Left lobe of liver (tissue), 2 donors: ENCODE data around the gene WASF3. TPM values are rescaled to one million over a fixed set of nuclear protein-coding genes. Genes with fewer than 3 reads are reported as not detected.
A peak's percentile ranks its signal among the peaks of the same experiment; 100 is the strongest.

Source experiments
- ATAC-seq: fragments of 200-7000 bp; cut with Tn5 transposase; one replicate; pipeline ENCODE4 v1.9.1; 2020; ENCODE audit warnings: mild to moderate bottlenecking, moderate library complexity
- DNase-seq: peaks from one replicate; pipeline ENCODE4 v3.0.0-alpha.2; 2020; ENCODE audit warnings: low spot score
- total RNA-seq: library from RNA; stranded (reverse); gene quantifications from one replicate; pipeline ENCODE4 v1.2.1, GENCODE V29; 2021
- donor health status: DM: no; HTN: no; CAD: no; lungs with moderate emphysema.
- donor health status: DM: no; HTN: yes; CAD: no.

Gene WASF3
- total RNA-seq, 1 donor from 2014 or later: 8.5 TPM

- DNase-seq: no peak
Measured at GRCh38 chr13:26544707-26545106, 12.8 kb upstream of the WASF3 start.

GRCh38 chr13:26548205-26548765 is 9.2 kb upstream of the WASF3 start:
- no peak for ATAC-seq
- DNase-seq: no peak

More at GRCh38 chr13:26544707-26545106, 12.8 kb upstream of the WASF3 start:
- peak; percentile 44 for ATAC-seq

DNA sequence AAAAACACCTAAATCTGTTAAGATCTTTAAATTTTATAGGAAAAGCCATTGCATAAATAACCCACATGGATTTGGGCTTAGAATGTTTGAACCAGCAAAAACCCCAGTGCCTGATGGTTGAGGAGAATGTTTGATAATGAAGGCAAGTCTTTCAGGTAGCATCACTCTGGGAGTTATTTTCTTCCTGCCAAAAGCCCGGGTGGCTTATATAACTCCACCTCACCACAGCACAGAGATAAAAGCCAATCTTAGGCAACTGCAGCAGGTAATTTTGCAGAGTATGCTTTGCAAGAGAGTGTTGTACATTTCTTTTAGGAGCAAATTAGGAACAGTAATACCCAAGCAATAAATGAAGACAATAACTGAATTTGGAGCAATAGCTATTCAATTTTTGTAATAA is 7.8 kb upstream of the WASF3 start:
- no peak for ATAC-seq
- DNase-seq: no peak

- DNase-seq (no peak), ATAC-seq (no peak)
Measured at GRCh38 chr13:26551255-26551860, 6.1 kb upstream of the WASF3 start.

DNA sequence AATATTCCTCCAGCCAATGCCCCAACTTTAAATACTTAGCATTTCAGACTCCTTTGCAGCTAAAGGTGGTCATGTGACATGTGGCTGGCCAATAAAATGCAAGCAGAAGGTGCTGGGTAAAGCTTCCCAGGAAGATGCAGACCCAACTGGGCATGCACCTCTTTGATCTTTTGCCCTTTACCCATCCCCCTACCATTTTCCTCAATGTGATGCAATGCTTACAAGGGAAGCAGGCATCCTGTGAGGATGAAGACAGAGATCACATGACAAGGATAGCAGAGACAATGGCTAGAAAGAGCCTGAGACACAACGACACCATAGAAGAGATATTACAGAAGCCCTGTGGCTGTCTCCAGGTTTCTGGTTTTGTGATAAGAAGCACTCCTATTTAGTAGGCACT is 2.1 kb upstream of the WASF3 start:
- ATAC-seq (no peak), DNase-seq (no peak)

GRCh38 chr13:26557051-26557392 is 461 bp upstream of the WASF3 start:
- peak; percentile 63 for ATAC-seq
- no peak for DNase-seq

- DNase-seq: peak; percentile 49
Measured at GRCh38 chr13:26558074-26558805, 757 bp downstream of the WASF3 start.

DNA sequence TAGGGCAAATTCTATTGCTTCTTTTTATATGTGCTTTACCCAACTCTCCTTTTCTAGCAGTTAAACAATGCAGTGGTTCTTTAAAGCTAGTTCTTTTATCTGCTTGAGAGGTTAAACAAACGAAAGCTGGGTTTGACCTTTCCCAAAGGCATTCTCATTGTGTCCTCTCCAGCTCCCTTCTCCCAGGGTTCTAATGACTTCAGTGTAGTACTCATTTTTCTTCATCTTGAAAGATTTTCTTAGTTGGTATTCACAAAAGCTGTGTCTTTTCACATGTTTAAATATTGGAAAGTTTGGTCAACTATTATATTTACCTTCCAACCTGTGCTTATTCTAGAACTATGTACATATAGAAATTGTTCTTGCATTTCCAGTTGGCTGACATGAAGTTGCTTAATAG is 1.5 kb downstream of the WASF3 start:
- ATAC-seq: no peak
- no peak for DNase-seq

More at GRCh38 chr13:26558074-26558805, 757 bp downstream of the WASF3 start:
- peak; percentile 17 for ATAC-seq

DNA sequence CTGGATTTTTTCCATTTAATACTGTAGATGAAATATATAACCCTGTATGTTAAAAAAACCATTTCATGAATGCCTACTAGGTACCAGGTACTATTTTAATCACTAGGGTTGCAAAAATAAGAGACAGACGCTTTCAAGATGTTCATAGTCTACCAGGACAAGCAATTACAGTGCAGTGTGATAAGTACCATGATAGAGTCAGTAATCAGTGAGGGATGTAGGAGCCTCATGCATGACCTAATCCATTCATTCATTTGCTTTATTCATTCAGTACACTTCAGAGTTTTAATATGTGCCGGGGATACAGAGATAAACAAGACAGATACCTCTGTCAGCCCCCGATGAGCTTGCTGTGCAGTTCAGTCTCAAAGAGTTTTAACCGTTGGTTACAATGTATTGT is 3.0 kb downstream of the WASF3 start:
- no peak for ATAC-seq
- DNase-seq: no peak

DNA sequence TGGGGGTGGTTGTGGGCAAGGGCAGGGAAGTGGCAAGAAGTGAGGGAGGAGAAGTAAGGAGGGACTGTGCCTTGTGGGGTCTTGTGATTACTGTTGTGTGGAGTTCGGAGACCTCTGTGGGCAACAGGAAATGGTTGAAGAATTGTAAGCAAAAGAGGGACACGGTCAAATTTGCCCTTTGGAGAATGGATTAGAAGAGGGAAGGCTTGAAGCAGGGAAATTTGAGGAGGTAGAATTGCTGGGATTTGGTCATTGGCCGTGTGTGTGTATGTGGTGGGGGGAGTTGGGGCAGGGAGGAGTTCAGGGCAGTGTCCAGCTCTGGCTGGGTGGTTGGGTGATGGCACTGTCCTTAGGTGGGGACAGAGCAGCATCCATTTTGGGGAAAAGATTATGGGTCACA is 3.6 kb downstream of the WASF3 start:
- no peak for ATAC-seq
- no peak for DNase-seq

DNA sequence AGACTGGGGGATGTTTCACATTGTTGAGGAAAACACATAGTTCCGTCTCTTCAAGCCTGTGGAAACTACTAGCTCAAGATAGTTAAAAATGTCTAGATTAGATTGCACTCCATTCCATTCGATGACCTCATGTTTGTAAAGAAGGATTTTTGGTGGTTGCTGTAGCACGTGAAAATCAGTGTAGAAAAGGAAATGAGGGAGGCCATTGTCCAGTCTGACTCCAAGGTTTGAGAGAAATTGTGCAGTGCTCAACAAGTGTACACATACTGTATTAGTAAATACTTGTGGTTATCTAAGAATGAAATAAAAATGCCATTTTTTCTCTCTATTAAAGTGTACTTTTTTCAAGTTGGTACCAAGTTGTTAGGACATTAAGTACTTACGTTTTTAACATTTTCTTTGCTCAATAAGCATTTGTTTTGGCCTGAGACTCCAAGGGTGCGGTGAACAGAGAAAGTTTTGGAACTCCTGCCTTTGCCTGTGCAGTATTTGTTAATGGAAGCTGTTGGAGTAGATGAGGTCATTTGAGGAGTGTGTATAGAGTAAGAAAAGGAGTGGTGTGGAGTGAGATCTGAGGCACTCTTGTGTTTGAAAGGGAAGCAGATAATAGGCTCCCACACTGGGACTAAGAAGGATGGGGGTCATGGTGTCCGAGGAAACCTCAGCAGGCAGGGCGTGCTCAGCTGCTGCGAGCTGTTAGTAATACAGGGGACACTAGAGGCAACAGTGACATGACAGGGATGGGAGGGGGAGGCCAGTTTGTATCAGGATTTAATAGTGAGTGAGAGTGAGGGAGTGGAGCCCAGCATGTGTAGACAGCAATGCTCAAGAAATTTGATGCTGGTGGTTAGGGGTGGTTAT is 4.4 kb downstream of the WASF3 start:
- DNase-seq (no peak), ATAC-seq (no peak)

DNA sequence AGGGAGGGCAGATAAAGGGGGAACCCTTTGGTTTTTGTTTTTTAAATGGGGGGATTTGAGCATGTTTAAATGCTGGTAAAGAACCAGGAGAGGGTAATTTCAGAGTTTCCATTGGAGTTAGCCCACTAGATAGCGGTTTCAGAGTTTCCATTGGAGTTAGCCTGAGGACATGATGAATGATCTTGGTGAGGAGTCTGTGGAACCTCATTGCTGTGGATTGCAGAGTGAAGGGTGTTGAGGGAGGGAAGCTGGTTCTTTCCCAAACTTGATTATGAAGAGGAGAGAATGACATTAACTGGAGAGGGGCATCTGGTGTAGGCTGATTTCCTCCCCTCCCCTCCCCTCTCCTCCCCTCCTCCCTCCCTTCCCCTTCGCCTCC is 5.0 kb downstream of the WASF3 start:
- no peak for DNase-seq
- ATAC-seq: no peak

GRCh38 chr13:26563713-26564112 is 6.2 kb downstream of the WASF3 start:
- DNase-seq: no peak
- no peak for ATAC-seq

DNA sequence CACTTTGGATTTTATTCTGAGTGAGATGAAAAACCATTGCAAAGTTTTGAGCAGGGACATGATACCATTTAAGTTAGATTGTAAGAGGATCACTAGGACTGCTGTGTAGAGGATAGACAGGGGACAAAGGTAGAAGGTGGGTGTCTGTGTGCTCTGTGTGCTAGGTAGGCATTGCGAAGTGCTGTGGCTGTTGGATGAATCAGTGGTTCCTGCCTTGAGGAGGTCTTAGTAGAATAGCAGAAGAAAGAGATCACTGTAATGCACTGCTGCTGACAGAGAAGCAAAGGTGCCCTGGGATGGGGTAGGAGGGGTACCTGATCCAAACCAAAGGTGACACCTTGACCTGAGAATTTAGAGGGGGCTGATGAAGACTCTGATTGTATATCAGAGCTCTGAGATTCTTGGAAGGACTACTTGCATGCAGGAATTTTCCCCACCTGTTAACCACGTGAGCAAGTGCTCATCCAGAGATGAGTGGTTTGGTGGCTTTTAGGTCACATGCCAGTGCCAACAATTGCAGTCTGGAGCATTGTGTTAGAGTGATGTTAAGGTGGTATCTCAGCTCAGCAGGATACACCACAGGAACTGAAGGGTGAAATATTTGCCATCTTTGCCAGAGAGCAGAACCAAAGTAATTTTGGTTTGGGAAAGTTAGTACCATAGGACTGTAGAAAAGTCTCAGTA is 10.8 kb downstream of the WASF3 start:
- no peak for ATAC-seq
- DNase-seq: no peak

DNA sequence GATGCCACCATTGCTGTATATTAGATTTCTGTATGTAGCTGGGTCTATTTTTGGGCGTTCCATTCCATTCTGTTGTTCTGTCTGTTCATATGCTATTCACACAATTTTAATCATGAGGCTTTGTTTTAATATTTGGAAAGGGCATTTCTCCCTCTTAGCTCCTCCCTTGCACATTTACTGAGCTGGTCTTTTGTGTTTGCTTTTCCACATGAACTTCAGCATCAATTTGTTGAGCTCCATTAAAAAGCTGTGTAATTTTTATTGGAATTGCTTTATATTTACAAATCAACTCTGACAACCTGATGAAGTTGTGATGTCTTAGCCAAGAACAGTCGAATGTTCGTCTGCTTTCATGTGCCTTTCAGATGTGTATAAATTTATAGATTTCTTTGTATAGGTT is 14.0 kb downstream of the WASF3 start:
- ATAC-seq (peak; percentile 75), DNase-seq (no peak)

DNA sequence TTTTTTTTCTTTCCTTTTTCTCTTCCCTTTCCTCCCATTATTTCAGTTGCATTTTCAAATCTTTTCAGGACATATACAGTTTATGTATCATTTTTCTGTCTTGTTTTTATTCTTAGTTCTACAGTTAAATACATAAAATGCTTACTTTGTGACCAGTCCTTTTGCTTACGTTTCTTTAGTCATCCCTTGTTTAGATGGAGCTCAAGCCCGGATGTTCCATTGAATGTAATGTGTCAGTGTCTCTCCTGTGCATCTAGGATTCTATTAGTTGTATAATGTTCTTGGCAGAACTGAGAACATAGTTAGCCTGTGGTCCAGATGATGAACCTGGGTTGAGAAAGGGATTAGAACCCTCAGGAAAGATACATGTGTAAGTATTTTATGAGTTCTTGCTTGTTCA is 17.8 kb downstream of the WASF3 start:
- ATAC-seq (no peak), DNase-seq (no peak)

- ATAC-seq (no peak), DNase-seq (no peak)
Measured at GRCh38 chr13:26579580-26579979, 22.1 kb downstream of the WASF3 start.

DNA sequence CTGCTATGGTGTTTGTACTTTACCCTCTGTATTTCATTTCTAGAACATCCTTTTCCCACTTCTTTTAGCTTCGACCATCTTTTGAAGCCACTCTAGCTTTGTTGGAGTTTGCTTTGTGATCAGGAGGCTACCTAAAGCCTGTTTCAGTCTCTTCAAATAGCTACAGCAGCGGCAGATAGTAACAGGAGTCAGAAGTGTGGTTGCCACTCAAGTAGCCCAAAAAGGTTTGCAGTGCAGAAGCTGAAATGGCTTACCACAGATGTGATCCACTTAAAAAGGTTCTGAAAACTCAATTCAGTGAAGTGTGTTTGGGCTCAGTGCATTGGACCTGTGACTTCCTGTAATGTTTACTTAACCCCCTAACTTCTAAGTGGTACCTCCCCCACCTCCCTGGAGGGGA is 26.2 kb downstream of the WASF3 start:
- DNase-seq: no peak
- no peak for ATAC-seq

GRCh38 chr13:26584713-26585112 is 27.2 kb downstream of the WASF3 start:
- DNase-seq: no peak
- ATAC-seq: no peak

DNA sequence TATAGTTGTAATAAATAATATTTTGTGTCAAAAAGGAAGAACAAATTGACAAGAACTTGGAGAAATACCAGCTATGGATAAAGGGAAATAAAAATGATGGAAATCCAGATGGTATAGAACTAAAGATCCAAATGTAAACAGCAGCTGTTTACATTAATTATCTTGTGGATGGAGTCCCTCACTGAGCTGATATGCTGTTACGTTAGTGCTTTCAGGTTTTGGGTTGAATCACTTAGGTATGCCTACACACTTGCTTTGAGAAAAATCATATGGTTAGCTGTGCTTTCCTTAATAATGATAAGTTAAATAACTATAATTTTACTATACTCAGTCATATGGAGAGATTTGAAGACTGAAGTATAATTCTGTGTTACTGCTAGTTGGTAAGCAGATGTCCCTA is 27.7 kb downstream of the WASF3 start:
- DNase-seq (no peak), ATAC-seq (no peak)

DNA sequence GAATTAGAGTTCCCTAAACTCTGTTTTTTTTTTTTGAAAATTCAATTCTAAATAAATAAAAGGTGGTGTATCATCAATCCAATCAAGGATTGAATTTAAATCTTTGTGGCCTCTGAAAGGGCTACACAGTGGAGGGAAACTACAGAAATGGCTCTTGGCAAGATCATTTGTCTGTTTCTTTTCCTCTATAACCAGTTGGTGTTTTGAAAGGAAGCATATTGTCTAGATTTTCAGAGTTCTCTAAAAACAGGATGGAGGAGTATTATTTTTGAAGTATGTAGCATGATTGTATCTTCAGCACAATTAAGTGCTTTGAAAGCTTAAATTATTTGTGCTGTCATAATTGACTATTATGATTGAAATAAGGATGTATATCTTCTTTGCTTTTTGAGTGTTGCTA is 29.8 kb downstream of the WASF3 start:
- DNase-seq (no peak), ATAC-seq (no peak)
